ENCODE data around the gene PLCG1. TPM values are rescaled to one million over a fixed set of nuclear protein-coding genes. Genes with fewer than 3 reads are reported as not detected.

Gene PLCG1
- total and polyA plus RNA-seq, 2 donors (not counting 3 experiments of a cell fraction or from before 2014, with no cell fraction given) = 164 to 224 TPM

DNA sequence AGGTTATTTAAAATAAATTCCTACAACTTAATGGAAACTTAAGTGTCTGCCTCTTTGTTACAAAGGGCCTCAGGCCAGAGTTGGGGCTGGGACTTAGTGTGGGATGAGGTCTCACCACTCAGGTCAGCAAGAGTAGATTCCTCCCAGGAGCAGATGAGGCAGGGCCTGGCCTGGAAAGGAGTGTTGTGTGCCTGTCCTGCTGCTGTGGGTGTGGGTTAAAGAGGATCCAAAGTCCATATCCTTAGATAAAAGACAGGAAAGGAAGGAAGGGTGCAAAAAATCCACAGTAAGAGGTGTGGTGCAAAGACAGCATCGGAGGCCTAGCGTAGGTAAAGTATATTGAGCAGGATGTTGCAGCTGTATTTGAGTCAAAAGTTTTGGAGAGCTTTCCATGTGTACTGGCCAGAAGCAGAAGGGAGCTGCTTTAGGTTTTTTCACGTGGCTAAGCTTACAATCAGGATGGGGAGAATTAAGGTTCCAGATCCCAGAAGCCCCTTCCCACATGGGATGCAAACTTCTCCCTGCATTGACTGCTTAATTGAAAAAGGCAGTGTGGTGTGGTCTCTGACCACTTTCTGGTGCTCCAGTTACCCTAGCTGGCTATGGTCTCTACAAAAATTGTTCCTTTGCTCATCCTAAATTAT, 12.8 kb upstream of the PLCG1 start:
- H3K9me1 ChIP-seq (replicated peaks; ENCODE audit: control insufficient read depth, extremely low read depth, insufficient read depth, low read length) = no peaks in the 10 kb centered on the region
- TF ChIP-seq, protein P1, sequence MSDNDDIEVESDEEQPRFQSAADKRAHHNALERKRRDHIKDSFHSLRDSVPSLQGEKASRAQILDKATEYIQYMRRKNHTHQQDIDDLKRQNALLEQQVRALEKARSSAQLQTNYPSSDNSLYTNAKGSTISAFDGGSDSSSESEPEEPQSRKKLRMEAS (IDR thresholded peaks at IDR 0.05; ENCODE audit: insufficient read depth, insufficient read length) = no peak
- TF ChIP-seq GATA2 (IDR thresholded peaks at IDR 0.05; ENCODE audit: insufficient read depth, insufficient read length, low read depth, low read length) (no peak), FOS (IDR thresholded peaks at IDR 0.05; ENCODE audit: borderline replicate concordance, insufficient read depth, low read length) (no peak), EZH2 (IDR thresholded peaks at IDR 0.05; ENCODE audit: borderline replicate concordance, low read depth, low read length, severe bottlenecking) (no peak)
- POLR2A ChIA-PET = no interaction called here

More for the DNA sequence above, 12.8 kb upstream of the PLCG1 start:
- intact Hi-C loops (cut with micrococcal nuclease) (no loop called here), dilution Hi-C loops (cut with MboI; ENCODE audit: extremely low pct_ligation_motif_present, low sequenced_read_pairs) (no loop called here)
- no peaks in the 10 kb centered on the region for H3K27me3 ChIP-seq (ENCODE audit: control insufficient read depth in 2 of 2, insufficient read depth in 2 of 2, low read length in 2 of 2)
- H3K9me3 ChIP-seq (replicated peaks; ENCODE audit: control insufficient read depth, insufficient read depth, low read length) = no peaks in the 10 kb centered on the region
- no peaks in the 10 kb centered on the region for H3K4me1 ChIP-seq (ENCODE audit: control insufficient read depth, extremely low read depth, insufficient read depth, low read length)
- peaks cover 33 to 46% of the 10 kb centered on the region in 2 experiments for H3K36me3 ChIP-seq (ENCODE audit: control insufficient read depth in 2 of 2, extremely low read depth in 1 of 2, insufficient read depth in 2 of 2, low read length in 2 of 2)
- H4K20me1 ChIP-seq (replicated peaks; ENCODE audit: control insufficient read depth, extremely low read depth, insufficient read depth, low read length) = no peaks in the 10 kb centered on the region
- no peak overlapping the region for H3K4me3 ChIP-seq (replicated peaks in 1 of 3; ENCODE audit: insufficient read depth in 1 of 3, low read depth in 1 of 3, low read length in 3 of 3)
- no TSS peak for BruUV-seq (replicated peaks)
- FAIRE-seq (no peak), DNase-seq (ENCODE audit: low read depth, low spot score) (no peak)
- H3K79me2 ChIP-seq (ENCODE audit: control insufficient read depth, insufficient read depth, low read length) = no peaks in the 10 kb centered on the region
- no peak overlapping the region for H3K9ac ChIP-seq (replicated peaks; ENCODE audit: extremely low read depth, insufficient read depth, low read length)
- H2AFZ ChIP-seq (ENCODE audit: low read depth, low read length) = no peak overlapping the region
- H3K27ac ChIP-seq (ENCODE audit: insufficient read depth, low read depth, low read length) = no peak overlapping the region
- no peak overlapping the region for H3K4me2 ChIP-seq (ENCODE audit: insufficient read depth, low read length)
- CTCF ChIA-PET = interaction anchor here (2.3 kb wide), 1 partner anchor 11 kb away, joined by 7 read pairs; no protein-coding TSS in a partner anchor

Measured in endothelial cell of umbilical vein (primary cell).